ENCODE results near the gene CHD6. TPM values are rescaled to one million over a fixed set of nuclear protein-coding genes. Genes with fewer than 3 reads are reported as not detected.

The CHD6 gene
- total RNA-seq, 1 experiment from 2014 or later, result 26.6 TPM

DNA sequence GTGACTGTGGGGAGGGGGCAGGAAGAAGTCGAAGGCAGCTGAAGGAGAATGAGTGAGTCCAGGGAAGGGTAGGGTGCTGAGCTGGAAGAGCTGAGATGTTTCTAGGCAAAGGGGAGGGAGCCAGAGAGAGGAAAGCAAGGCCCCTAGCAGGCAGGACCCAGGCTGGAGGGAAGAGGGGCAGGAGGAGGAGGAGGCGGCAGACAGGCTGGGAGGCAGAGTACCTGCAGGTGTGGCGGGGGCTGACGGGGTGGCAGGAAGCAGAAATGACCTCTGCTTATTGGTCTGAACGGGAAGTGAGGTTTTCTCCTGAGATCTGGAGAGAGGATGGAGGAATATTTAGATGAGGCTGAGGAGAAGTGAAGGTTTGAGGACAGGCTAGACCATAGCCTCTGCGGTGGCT lies 240.9 kb downstream of the CHD6 start:
- Histone ChIP-seq H2AFZ (ENCODE audit: low read depth, low read length, poor library complexity, severe bottlenecking) (no peak overlapping the region), H3K27me3 (ENCODE audit: insufficient read depth, low read length) (peaks cover 10% of the 10 kb centered on the region), H4K20me1 (ENCODE audit: insufficient read depth) (no peaks in the 10 kb centered on the region), H3K27ac (ENCODE audit: low read depth, low read length) (no peak overlapping the region), H3K9me2 (ENCODE audit: insufficient read depth) (no peaks in the 10 kb centered on the region), H3K9ac (ENCODE audit: low read length) (no peak overlapping the region), H3K79me2 (ENCODE audit: insufficient read depth, low read length) (no peaks in the 10 kb centered on the region), H3K4me2 (ENCODE audit: low read length) (no peak overlapping the region), H3K4me1 (ENCODE audit: control insufficient read depth in 1 of 2, insufficient read depth in 2 of 2, low read length in 2 of 2) (no peaks in the 10 kb centered on the region), H3K36me3 (ENCODE audit: control insufficient read depth in 1 of 2, insufficient read depth in 2 of 2, low read length in 2 of 2) (no peaks in the 10 kb centered on the region), H3K9me3 (ENCODE audit: control insufficient read depth in 1 of 2, insufficient read depth in 1 of 2, low read depth in 1 of 2, low read length in 2 of 2) (no peaks in the 10 kb centered on the region), H3K4me3 (replicated peaks in 1 of 2; ENCODE audit: low read depth in 1 of 2, low read length in 2 of 2) (no peak overlapping the region)
- no TSS peak for BruUV-seq (replicated peaks)
- intact Hi-C loops (cut with micrococcal nuclease), result no loop called here
- POLR2A ChIA-PET, result no interaction called here
- CTCF ChIA-PET, result no interaction called here
- TF ChIP-seq SP1 (IDR thresholded peaks at IDR 0.05; ENCODE audit: low read depth) (no peak), YY1 (IDR thresholded peaks at IDR 0.05; ENCODE audit: extremely low read depth, insufficient replicate concordance, low read depth, low read length) (no peak), EZH2 (IDR thresholded peaks at IDR 0.05) (no peak), ZFX (IDR thresholded peaks at IDR 0.05) (no peak), ELF1 (IDR thresholded peaks at IDR 0.05; ENCODE audit: borderline replicate concordance, low read depth) (no peak), JUND (IDR thresholded peaks at IDR 0.05) (no peak), FOSL1 (IDR thresholded peaks at IDR 0.05; ENCODE audit: low read depth) (no peak), CEBPB (IDR thresholded peaks at IDR 0.05; ENCODE audit: low read depth) (no peak), SIN3A (IDR thresholded peaks at IDR 0.05; ENCODE audit: low read depth) (no peak), CBX3 (IDR thresholded peaks at IDR 0.05; ENCODE audit: low read depth) (no peak), ZNF274 (IDR thresholded peaks at IDR 0.05; ENCODE audit: low read depth, low read length) (no peak), EZH2phosphoT487 (IDR thresholded peaks at IDR 0.05; ENCODE audit: borderline replicate concordance) (no peak), ZBTB33 (IDR thresholded peaks at IDR 0.05; ENCODE audit: extremely low read depth, insufficient replicate concordance, low read length) (no peak), SRF (IDR thresholded peaks at IDR 0.05; ENCODE audit: low read depth) (no peak), RAD21 (IDR thresholded peaks at IDR 0.05; ENCODE audit: low read depth) (no peak)
- TF ChIP-seq, protein P1, sequence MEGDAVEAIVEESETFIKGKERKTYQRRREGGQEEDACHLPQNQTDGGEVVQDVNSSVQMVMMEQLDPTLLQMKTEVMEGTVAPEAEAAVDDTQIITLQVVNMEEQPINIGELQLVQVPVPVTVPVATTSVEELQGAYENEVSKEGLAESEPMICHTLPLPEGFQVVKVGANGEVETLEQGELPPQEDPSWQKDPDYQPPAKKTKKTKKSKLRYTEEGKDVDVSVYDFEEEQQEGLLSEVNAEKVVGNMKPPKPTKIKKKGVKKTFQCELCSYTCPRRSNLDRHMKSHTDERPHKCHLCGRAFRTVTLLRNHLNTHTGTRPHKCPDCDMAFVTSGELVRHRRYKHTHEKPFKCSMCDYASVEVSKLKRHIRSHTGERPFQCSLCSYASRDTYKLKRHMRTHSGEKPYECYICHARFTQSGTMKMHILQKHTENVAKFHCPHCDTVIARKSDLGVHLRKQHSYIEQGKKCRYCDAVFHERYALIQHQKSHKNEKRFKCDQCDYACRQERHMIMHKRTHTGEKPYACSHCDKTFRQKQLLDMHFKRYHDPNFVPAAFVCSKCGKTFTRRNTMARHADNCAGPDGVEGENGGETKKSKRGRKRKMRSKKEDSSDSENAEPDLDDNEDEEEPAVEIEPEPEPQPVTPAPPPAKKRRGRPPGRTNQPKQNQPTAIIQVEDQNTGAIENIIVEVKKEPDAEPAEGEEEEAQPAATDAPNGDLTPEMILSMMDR (IDR thresholded peaks at IDR 0.05 in 2 of 3, conservative IDR thresholded peaks at IDR 0.05 in 1 of 3; ENCODE audit: borderline replicate concordance in 1 of 3, insufficient read depth in 1 of 3, low read depth in 2 of 3, low read length in 2 of 3), result no peak
- TF ChIP-seq, protein P2, sequence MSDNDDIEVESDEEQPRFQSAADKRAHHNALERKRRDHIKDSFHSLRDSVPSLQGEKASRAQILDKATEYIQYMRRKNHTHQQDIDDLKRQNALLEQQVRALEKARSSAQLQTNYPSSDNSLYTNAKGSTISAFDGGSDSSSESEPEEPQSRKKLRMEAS (IDR thresholded peaks at IDR 0.05), result no peak
- TF ChIP-seq, protein P3, sequence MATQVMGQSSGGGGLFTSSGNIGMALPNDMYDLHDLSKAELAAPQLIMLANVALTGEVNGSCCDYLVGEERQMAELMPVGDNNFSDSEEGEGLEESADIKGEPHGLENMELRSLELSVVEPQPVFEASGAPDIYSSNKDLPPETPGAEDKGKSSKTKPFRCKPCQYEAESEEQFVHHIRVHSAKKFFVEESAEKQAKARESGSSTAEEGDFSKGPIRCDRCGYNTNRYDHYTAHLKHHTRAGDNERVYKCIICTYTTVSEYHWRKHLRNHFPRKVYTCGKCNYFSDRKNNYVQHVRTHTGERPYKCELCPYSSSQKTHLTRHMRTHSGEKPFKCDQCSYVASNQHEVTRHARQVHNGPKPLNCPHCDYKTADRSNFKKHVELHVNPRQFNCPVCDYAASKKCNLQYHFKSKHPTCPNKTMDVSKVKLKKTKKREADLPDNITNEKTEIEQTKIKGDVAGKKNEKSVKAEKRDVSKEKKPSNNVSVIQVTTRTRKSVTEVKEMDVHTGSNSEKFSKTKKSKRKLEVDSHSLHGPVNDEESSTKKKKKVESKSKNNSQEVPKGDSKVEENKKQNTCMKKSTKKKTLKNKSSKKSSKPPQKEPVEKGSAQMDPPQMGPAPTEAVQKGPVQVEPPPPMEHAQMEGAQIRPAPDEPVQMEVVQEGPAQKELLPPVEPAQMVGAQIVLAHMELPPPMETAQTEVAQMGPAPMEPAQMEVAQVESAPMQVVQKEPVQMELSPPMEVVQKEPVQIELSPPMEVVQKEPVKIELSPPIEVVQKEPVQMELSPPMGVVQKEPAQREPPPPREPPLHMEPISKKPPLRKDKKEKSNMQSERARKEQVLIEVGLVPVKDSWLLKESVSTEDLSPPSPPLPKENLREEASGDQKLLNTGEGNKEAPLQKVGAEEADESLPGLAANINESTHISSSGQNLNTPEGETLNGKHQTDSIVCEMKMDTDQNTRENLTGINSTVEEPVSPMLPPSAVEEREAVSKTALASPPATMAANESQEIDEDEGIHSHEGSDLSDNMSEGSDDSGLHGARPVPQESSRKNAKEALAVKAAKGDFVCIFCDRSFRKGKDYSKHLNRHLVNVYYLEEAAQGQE (IDR thresholded peaks at IDR 0.05; ENCODE audit: low read depth), result no peak
- TF ChIP-seq, protein P4, sequence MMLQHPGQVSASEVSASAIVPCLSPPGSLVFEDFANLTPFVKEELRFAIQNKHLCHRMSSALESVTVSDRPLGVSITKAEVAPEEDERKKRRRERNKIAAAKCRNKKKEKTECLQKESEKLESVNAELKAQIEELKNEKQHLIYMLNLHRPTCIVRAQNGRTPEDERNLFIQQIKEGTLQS (IDR thresholded peaks at IDR 0.05), result no peak
- DNase-seq (ENCODE audit: low read depth, low spot score) (no peak), ATAC-seq (no peak)
- RAD21 ChIA-PET (ENCODE audit: low non-redundant PET in 1 of 2, low total read pairs in 2 of 2, uncharacterized antibody in 2 of 2, unreplicated experiment in 2 of 2), result no interaction called here

All from HCT116 (cell line).